HEK293 (cell line): ENCODE measurements around the gene TMEM151A.
A peak's percentile ranks its signal among the peaks of the same experiment; 100 is the strongest.

Source experiments
- CTCF ChIA-PET: fragments of 350-600 bp; formaldehyde crosslinking; extraction: SDS; loops from one replicate; lab custom pipeline; 2021; ENCODE audit warnings: antibody characterized with exemption; lab: Yijun Ruan, JAX
- POLR2A ChIA-PET: fragments of 300-600 bp; formaldehyde crosslinking; extraction: SDS; loops from one replicate; lab custom pipeline; 2020; ENCODE audit warnings: antibody characterized with exemption, inconsistent platforms; lab: Yijun Ruan, JAX
- H3K27ac ChIP-seq: fragments of 200-500 bp; sonication (Bioruptor generic); 2 replicates; pipeline ENCODE4 v1.5.1; 2014; ENCODE audit warnings: low read depth, low read length, control low read depth, inconsistent platforms; ENCODE audit errors: extremely low read depth
- H3K36me3 ChIP-seq, 2 experiments: fragments of 200-500 bp in 1 of 2; sonication (Bioruptor generic) in 1 of 2; 1 replicate in 1 of 2; 2 replicates in 1 of 2; pipeline ENCODE4 v1.5.1; 2014 to 2017; ENCODE audit warnings: inconsistent platforms in 2 of 2, low read length in 2 of 2; ENCODE audit not compliant: control insufficient read depth in 2 of 2, insufficient read depth in 1 of 2
- H3K4me1 ChIP-seq: fragments of 200-500 bp; sonication (Bioruptor generic); 2 replicates; pipeline ENCODE4 v1.5.1; 2014; ENCODE audit warnings: mild to moderate bottlenecking, low read length, inconsistent platforms; ENCODE audit not compliant: control insufficient read depth, insufficient read depth
- H3K4me3 ChIP-seq: 2 replicates; pipeline ENCODE4 v1.5.1; 2011; ENCODE audit warnings: low read depth, mild to moderate bottlenecking, control low read depth, low read length, moderate library complexity
- H3K9me3 ChIP-seq: fragments of 200-500 bp; sonication (Bioruptor generic); 2 replicates; pipeline ENCODE4 v1.5.1; 2014; ENCODE audit warnings: low read depth, low read length, inconsistent platforms; ENCODE audit not compliant: control insufficient read depth, insufficient read depth
- AEBP2 ChIP-seq: fragments of 450-650 bp; formaldehyde crosslinking; IDR thresholded peaks from 2 replicates; pipeline ENCODE4 v1.5.1; 2016; ENCODE audit warnings: missing biosample characterization, missing genetic modification characterization, borderline replicate concordance
- BCL11A ChIP-seq: fragments of 450-650 bp; formaldehyde crosslinking; IDR thresholded peaks from 2 replicates; pipeline ENCODE4 v1.5.1; 2016; ENCODE audit warnings: low read depth, missing biosample characterization, missing genetic modification characterization
- GFI1B ChIP-seq: fragments of 450-650 bp; formaldehyde crosslinking; IDR thresholded peaks from 2 replicates; pipeline ENCODE4 v1.5.1; 2016; ENCODE audit warnings: missing biosample characterization, missing genetic modification characterization
- GLIS2 ChIP-seq: fragments of 450-650 bp; formaldehyde crosslinking; IDR thresholded peaks from 2 replicates; pipeline ENCODE4 v1.5.1; 2016; ENCODE audit warnings: missing biosample characterization, missing genetic modification characterization
- PRDM2 ChIP-seq: fragments of 450-650 bp; formaldehyde crosslinking; IDR thresholded peaks from 2 replicates; pipeline ENCODE4 v1.5.1; 2016; ENCODE audit warnings: missing biosample characterization, missing genetic modification characterization, borderline replicate concordance
- SALL2 ChIP-seq: fragments of 450-650 bp; formaldehyde crosslinking; IDR thresholded peaks from 2 replicates; pipeline ENCODE4 v1.5.0; 2017; ENCODE audit warnings: missing biosample characterization, mild to moderate bottlenecking, missing genetic modification characterization, borderline replicate concordance
- ZBTB10 ChIP-seq: fragments of 450-650 bp; formaldehyde crosslinking; IDR thresholded peaks from 2 replicates; pipeline ENCODE4 v1.5.1; 2016; ENCODE audit warnings: missing biosample characterization, missing genetic modification characterization
- ZBTB11 ChIP-seq: fragments of 450-650 bp; formaldehyde crosslinking; conservative IDR thresholded peaks from 2 replicates; pipeline ENCODE4 v1.5.1; 2016; ENCODE audit warnings: low read depth, missing biosample characterization, missing genetic modification characterization
- ZBTB48 ChIP-seq: fragments of 450-650 bp; formaldehyde crosslinking; IDR thresholded peaks from 2 replicates; pipeline ENCODE4 v1.5.1; 2016; ENCODE audit warnings: missing biosample characterization, missing genetic modification characterization
- ZEB2 ChIP-seq: fragments of 450-650 bp; formaldehyde crosslinking; IDR thresholded peaks from 2 replicates; pipeline ENCODE4 v1.5.1; 2016; ENCODE audit warnings: missing biosample characterization, missing genetic modification characterization
- ZNF140 ChIP-seq: fragments of 450-650 bp; formaldehyde crosslinking; IDR thresholded peaks from 2 replicates; pipeline ENCODE4 v1.5.1; 2016; ENCODE audit warnings: missing biosample characterization, missing genetic modification characterization
- ZNF146 ChIP-seq: fragments of 450-650 bp; formaldehyde crosslinking; IDR thresholded peaks from 2 replicates; pipeline ENCODE4 v1.5.1; 2016; ENCODE audit warnings: missing biosample characterization, missing genetic modification characterization
- ZNF2 ChIP-seq: fragments of 450-650 bp; formaldehyde crosslinking; IDR thresholded peaks from 2 replicates; pipeline ENCODE4 v1.5.1; 2016; ENCODE audit warnings: missing biosample characterization, missing genetic modification characterization
- ZNF311 ChIP-seq: fragments of 450-650 bp; formaldehyde crosslinking; IDR thresholded peaks from 2 replicates; pipeline ENCODE4 v1.5.1; 2017; ENCODE audit warnings: missing biosample characterization, missing genetic modification characterization, borderline replicate concordance
- ZNF391 ChIP-seq: fragments of 450-650 bp; formaldehyde crosslinking; IDR thresholded peaks from 2 replicates; pipeline ENCODE4 v1.5.1; 2016; ENCODE audit warnings: low read depth, missing biosample characterization, missing genetic modification characterization, borderline replicate concordance
- ZNF394 ChIP-seq: fragments of 450-650 bp; formaldehyde crosslinking; IDR thresholded peaks from 2 replicates; pipeline ENCODE4 v1.5.1; 2016; ENCODE audit warnings: missing biosample characterization, missing genetic modification characterization, mild to moderate bottlenecking, moderate library complexity, borderline replicate concordance
- ZNF433 ChIP-seq: fragments of 450-650 bp; formaldehyde crosslinking; IDR thresholded peaks from 2 replicates; pipeline ENCODE4 v1.5.1; 2016; ENCODE audit warnings: missing biosample characterization, missing genetic modification characterization, low read depth
- ZNF488 ChIP-seq: fragments of 450-650 bp; formaldehyde crosslinking; IDR thresholded peaks from 2 replicates; pipeline ENCODE4 v1.5.1; 2016; ENCODE audit warnings: missing biosample characterization, missing genetic modification characterization
- ZNF707 ChIP-seq: fragments of 450-650 bp; formaldehyde crosslinking; IDR thresholded peaks from 2 replicates; pipeline ENCODE4 v1.5.1; 2016; ENCODE audit warnings: missing biosample characterization, missing genetic modification characterization
- ZNF785 ChIP-seq: fragments of 450-650 bp; formaldehyde crosslinking; IDR thresholded peaks from 2 replicates; pipeline ENCODE4 v1.5.1; 2016; ENCODE audit warnings: missing biosample characterization, missing genetic modification characterization
- ZNF837 ChIP-seq: fragments of 450-650 bp; formaldehyde crosslinking; IDR thresholded peaks from 2 replicates; pipeline ENCODE4 v1.5.1; 2016; ENCODE audit warnings: missing biosample characterization, missing genetic modification characterization

The TMEM151A gene

GRCh38 chr11:66328031-66328301 lies 36.3 kb downstream of the TMEM151A start (continued):
- no peak for TF ChIP-seq ZBTB11 (tag by site-specific recombination)
- no peak for TF ChIP-seq ZNF785 (tag by site-specific recombination)
- TF ChIP-seq ZBTB10, result peak; percentile 46; the same call in 1 of the 2 replicates

- CTCF ChIA-PET, result interaction anchor here (0.6 to 2.6 kb wide), 8 partner anchors 11 to 107 kb away, joined by 3 to 25 read pairs (median 4); no protein-coding TSS in a partner anchor
- POLR2A ChIA-PET, result interaction anchor here (1.2 kb wide), 1 partner anchor 16 kb away, joined by 6 read pairs; no protein-coding TSS in a partner anchor
- no peak overlapping the region for H3K27ac ChIP-seq
- TF ChIP-seq ZNF311 (tag by site-specific recombination) (no peak), ZNF146 (tag by site-specific recombination) (no peak), ZNF391 (tag by site-specific recombination) (no peak), ZNF433 (no peak), ZNF394 (tag by site-specific recombination) (no peak), ZEB2 (0 out of 2 replicates have a peak, but pooled peaks have one; percentile 34), GLIS2 (tag by site-specific recombination) (peak; percentile 30; the same call in 1 of the 2 replicates), ZNF2 (tag by site-specific recombination) (peak; percentile 89), BCL11A (tag by site-specific recombination) (no peak), ZNF488 (tag by site-specific recombination) (no peak), PRDM2 (tag by site-specific recombination) (no peak), SALL2 (tag by site-specific recombination) (no peak), ZNF140 (tag by site-specific recombination) (no peak), ZNF707 (tag by site-specific recombination) (no peak), GFI1B (tag by site-specific recombination) (no peak), ZBTB48 (tag by site-specific recombination) (peak; percentile 34; the same call in 1 of the 2 replicates), AEBP2 (no peak), ZNF837 (tag by site-specific recombination) (no peak)
Observed at GRCh38 chr11:66328302-66329144, 36.8 kb downstream of the TMEM151A start.

More at GRCh38 chr11:66328302-66329144, 36.8 kb downstream of the TMEM151A start:
- H3K36me3 ChIP-seq, result no peaks in the 10 kb centered on the region
- no peak overlapping the region for H3K4me3 ChIP-seq
- H3K9me3 ChIP-seq, result no peaks in the 10 kb centered on the region
- H3K4me1 ChIP-seq, result no peaks in the 10 kb centered on the region
